Thymus (tissue), 11 donors: ENCODE measurements around the gene SCART1. TPM values are rescaled to one million over a fixed set of nuclear protein-coding genes. Genes with fewer than 3 reads are reported as not detected.
A peak's percentile ranks its signal among the peaks of the same experiment; 100 is the strongest.
"Not testable (repeated sequence)": the region's sequence is repeated elsewhere in the genome, so short reads cannot be mapped to it uniquely, and the experiment has no call there.

Source experiments
- DNase-seq, 9 donors: peaks; one replicate each; pipeline ENCODE4 v3.0.0-alpha.2; 2013; ENCODE audit warnings: low spot score in 9 of 9, low read depth in 6 of 9, missing footprints in 1 of 9
- H3K27ac ChIP-seq, 2 donors: one replicate each; pipeline ENCODE4 v1.5.1; 2013; ENCODE audit warnings: control low read depth in 1 of 2, low read depth in 1 of 2, low read length in 1 of 2, mild to moderate bottlenecking in 1 of 2, moderate library complexity in 1 of 2
- H3K27me3 ChIP-seq, 2 donors: one replicate each; pipeline ENCODE4 v1.5.1; 2013; ENCODE audit warnings: low read length in 1 of 2; ENCODE audit not compliant: control insufficient read depth in 2 of 2, insufficient read depth in 1 of 2
- H3K36me3 ChIP-seq, 2 donors: one replicate each; pipeline ENCODE4 v1.5.1; 2013; ENCODE audit warnings: low read length in 1 of 2, mild to moderate bottlenecking in 1 of 2, moderate library complexity in 1 of 2; ENCODE audit not compliant: control insufficient read depth in 2 of 2, insufficient read depth in 2 of 2
- H3K4me1 ChIP-seq, 2 donors: one replicate each; pipeline ENCODE4 v1.5.1; 2013; ENCODE audit warnings: low read length in 2 of 2; ENCODE audit not compliant: control insufficient read depth in 2 of 2, insufficient read depth in 2 of 2
- H3K4me3 ChIP-seq, 2 donors: one replicate each; pipeline ENCODE4 v1.5.1; 2013; ENCODE audit warnings: low read length in 2 of 2, control low read depth in 1 of 2, mild to moderate bottlenecking in 1 of 2
- H3K9me3 ChIP-seq, 2 donors: one replicate each; pipeline ENCODE4 v1.5.1; 2013; ENCODE audit warnings: low read length in 1 of 2, mild to moderate bottlenecking in 1 of 2; ENCODE audit not compliant: control insufficient read depth in 2 of 2, insufficient read depth in 1 of 2
- WGBS: extraction: QIAGEN DNeasy Blood & Tissue Kit; methylation state at CpG from one replicate; pipeline ENCODE4 v1.1.7; 2013; 5-methylcytosine and 5-hydroxymethylcytosine counted together
- polyA plus RNA-seq: library from polyadenylated mRNA; stranded (reverse); fragments of 200-250 nt; gene quantifications from one replicate; pipeline ENCODE4 v1.2.3, GENCODE V29; 2013
- total RNA-seq: library from RNA; stranded (reverse); fragments of 120-200 nt; gene quantifications from one replicate; pipeline ENCODE4 v1.2.4, GENCODE V29; 2013
- donor health status: healthy.

The SCART1 gene
- total and polyA plus RNA-seq, 2 donors = 0.94 to 1.6 TPM

- peaks cover 0 to 6% of the 10 kb centered on the region in 2 donors for H3K9me3 ChIP-seq
- H3K27me3 ChIP-seq = peaks cover 16 to 23% of the 10 kb centered on the region in 2 donors
- WGBS = 97% methylated on average over 34 of the region's 34 CpGs
- H3K36me3 ChIP-seq = peaks cover 20 to 39% of the 10 kb centered on the region in 2 donors
- H3K4me3 ChIP-seq = no peak overlapping the region
- no peaks in the 10 kb centered on the region for H3K4me1 ChIP-seq
- H3K27ac ChIP-seq = no peak overlapping the region
- no peak for DNase-seq
These were observed 34.4 kb upstream of the SCART1 start for GRCh38 chr10:133419211-133419950.

- H3K4me1 ChIP-seq = no peaks in the 10 kb centered on the region
- H3K4me3 ChIP-seq = no peak overlapping the region
- H3K36me3 ChIP-seq = peaks cover 19 to 37% of the 10 kb centered on the region in 2 donors
- peaks cover 0 to 6% of the 10 kb centered on the region in 2 donors for H3K9me3 ChIP-seq
- H3K27ac ChIP-seq = no peak overlapping the region
- 98% methylated on average over 17 of the region's 17 CpGs for WGBS
- DNase-seq = no peak
- peaks cover 16 to 26% of the 10 kb centered on the region in 2 donors for H3K27me3 ChIP-seq
These were observed 33.7 kb upstream of the SCART1 start for GRCh38 chr10:133420028-133420427.

GRCh38 chr10:133420579-133420978, 33.2 kb upstream of the SCART1 start:
- no peak overlapping the region for H3K27ac ChIP-seq
- peaks cover 14 to 32% of the 10 kb centered on the region in 2 donors for H3K36me3 ChIP-seq
- WGBS = 91% methylated on average over 6 of the region's 6 CpGs
- no peak for DNase-seq
- no peak overlapping the region for H3K4me3 ChIP-seq
- no peaks in the 10 kb centered on the region for H3K4me1 ChIP-seq
- H3K9me3 ChIP-seq = peaks cover 0 to 5% of the 10 kb centered on the region in 2 donors
- peaks cover 16 to 27% of the 10 kb centered on the region in 2 donors for H3K27me3 ChIP-seq

- Histone ChIP-seq H3K4me1 (no peaks in the 10 kb centered on the region), H3K36me3 (peaks cover 10 to 27% of the 10 kb centered on the region in 2 donors), H3K9me3 (peaks cover 0 to 2% of the 10 kb centered on the region in 2 donors), H3K4me3 (no peak overlapping the region), H3K27ac (no peak overlapping the region), H3K27me3 (peaks cover 16 to 27% of the 10 kb centered on the region in 2 donors)
- 88% methylated on average over 17 of the region's 17 CpGs for WGBS
- DNase-seq = no peak
These were observed 32.2 kb upstream of the SCART1 start for GRCh38 chr10:133421336-133422222.

GRCh38 chr10:133422223-133422806, 31.4 kb upstream of the SCART1 start:
- WGBS = 94% methylated on average over 16 of the region's 16 CpGs
- Histone ChIP-seq H3K4me1 (no peaks in the 10 kb centered on the region), H3K4me3 (no peak overlapping the region), H3K27ac (no peak overlapping the region), H3K36me3 (peaks cover 10 to 27% of the 10 kb centered on the region in 2 donors), H3K27me3 (peaks cover 16 to 27% of the 10 kb centered on the region in 2 donors), H3K9me3 (peaks cover 0 to 2% of the 10 kb centered on the region in 2 donors)
- DNase-seq = no peak

GRCh38 chr10:133422807-133423771, 30.7 kb upstream of the SCART1 start:
- peak overlapping the region in 1 of 2 donors; percentile 15 for H3K4me3 ChIP-seq
- H3K36me3 ChIP-seq = peaks cover 10 to 27% of the 10 kb centered on the region in 2 donors
- H3K4me1 ChIP-seq = no peaks in the 10 kb centered on the region
- H3K27ac ChIP-seq = no peak overlapping the region
- DNase-seq = no peak
- peaks cover 16 to 27% of the 10 kb centered on the region in 2 donors for H3K27me3 ChIP-seq
- peaks cover 0 to 2% of the 10 kb centered on the region in 2 donors for H3K9me3 ChIP-seq
- WGBS = 23% methylated on average over 88 of the region's 88 CpGs

GRCh38 chr10:133424102-133424501, 29.6 kb upstream of the SCART1 start:
- DNase-seq, H3K4me3 ChIP-seq, H3K9me3 ChIP-seq, H3K4me1 ChIP-seq, H3K27ac ChIP-seq: not testable (repeated sequence)
- Histone ChIP-seq H3K27me3 (peaks cover 16 to 27% of the 10 kb centered on the region in 2 donors), H3K36me3 (peaks cover 10 to 18% of the 10 kb centered on the region in 2 donors)
- WGBS = 5% methylated on average over 19 of the region's 46 CpGs

GRCh38 chr10:133424601-133425000, 29.1 kb upstream of the SCART1 start, which contains the start of gene SPRN:
SPRN (minus strand) TSS chr10:133424625; CDS start chr10:133423681, 944 bp downstream.
- DNase-seq, H3K4me1 ChIP-seq, H3K9me3 ChIP-seq, H3K27ac ChIP-seq: not testable (repeated sequence)
- H3K4me3 ChIP-seq = peak within 1 kb of the TSS in 1 of 2 donors; percentile 15
- H3K36me3 ChIP-seq = peaks cover 5 to 13% of the 10 kb centered on the region in 2 donors
- 23% methylated on average over 15 of the region's 37 CpGs for WGBS
- H3K27me3 ChIP-seq = peaks cover 16 to 27% of the 10 kb centered on the region in 2 donors
